ENCODE data around the gene CSDE1.
A peak's percentile ranks its signal among the peaks of the same experiment; 100 is the strongest.

CSDE1 gene

DNA sequence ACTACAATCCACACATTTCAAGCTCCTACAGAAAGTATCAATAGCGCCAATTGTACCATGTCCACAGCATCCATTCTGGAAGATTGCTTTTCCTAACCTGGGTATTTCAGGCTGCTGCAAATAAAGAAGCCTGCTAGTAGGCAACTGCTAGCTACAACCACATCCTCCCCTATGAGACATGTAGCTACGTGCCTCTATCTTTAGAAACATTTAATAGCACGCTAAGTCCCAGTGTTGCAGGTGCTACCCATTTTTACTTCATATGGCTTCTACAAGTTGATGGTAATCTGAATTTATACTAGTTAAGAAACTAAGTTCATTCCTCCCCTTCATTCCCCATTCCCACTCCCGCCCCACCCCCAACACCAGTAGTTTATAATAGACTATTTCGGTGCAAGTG is 55.0 kb downstream of the CSDE1 start:
- DNase-seq (ENCODE audit: low read depth in 3 of 3) = no peak

DNA sequence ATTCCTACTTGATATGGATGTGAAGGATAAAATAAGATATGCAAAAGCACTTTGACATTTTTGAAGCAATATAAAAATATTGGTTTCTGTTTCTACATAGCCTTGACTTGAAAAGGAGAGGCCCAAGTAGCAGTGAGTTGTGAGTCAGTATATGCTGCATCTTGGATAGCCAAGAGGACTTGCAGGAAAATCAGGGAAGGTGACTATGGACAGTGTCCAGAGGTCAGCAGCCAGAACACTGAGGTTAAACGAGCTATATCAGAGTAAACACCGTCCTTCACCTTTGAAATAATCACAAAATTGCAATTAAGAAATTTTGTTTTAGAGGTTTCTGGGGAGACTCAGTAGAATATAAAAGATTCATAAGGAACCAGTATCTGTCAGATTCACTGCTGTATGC is 55.9 kb downstream of the CSDE1 start:
- DNase-seq (ENCODE audit: low read depth in 3 of 3) = no peak

GRCh38 chr1:114700036-114700600 is 57.7 kb downstream of the CSDE1 start:
- DNase-seq (ENCODE audit: low read depth in 3 of 3) = no peak

- no peak for DNase-seq (ENCODE audit: low read depth in 3 of 3)
These were observed 61.0 kb downstream of the CSDE1 start for GRCh38 chr1:114696810-114697209.

DNA sequence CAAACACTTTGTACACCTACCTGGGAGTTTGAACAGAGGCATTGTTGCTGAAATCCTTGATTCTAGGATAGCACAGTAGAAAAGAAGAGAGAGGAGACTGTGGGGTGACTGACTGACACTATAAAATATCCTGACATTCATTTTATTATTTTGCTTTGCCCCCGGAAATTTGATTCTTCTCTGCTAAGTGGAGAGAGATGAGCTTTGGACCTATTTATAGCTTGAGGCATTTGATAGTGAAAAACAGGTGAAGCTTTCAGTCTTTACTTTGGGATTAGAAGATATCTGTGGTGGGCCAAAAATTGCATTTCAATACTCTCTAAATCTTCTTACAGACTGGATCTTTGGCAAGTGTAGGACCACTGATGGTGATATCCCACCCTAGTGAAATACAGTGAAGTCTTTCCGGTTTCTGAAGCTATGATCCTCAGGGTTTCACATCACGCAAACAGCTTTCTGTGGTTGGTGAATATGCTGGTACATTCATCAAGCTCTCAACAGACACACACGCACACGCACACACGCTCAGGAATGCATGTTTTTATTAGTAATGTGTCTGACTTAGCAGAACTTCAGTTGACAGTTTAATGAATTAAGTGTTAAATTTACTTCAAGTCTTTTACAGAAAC is 62.2 kb downstream of the CSDE1 start, which contains the start of gene AMPD1:
Gene AMPD1, minus strand, starts transcription at position 117 of the 629 bp plus-strand sequence. Its CDS starts 75 bp downstream, at position 42.
- DNase-seq (ENCODE audit: low read depth in 3 of 3) = no peak

DNA sequence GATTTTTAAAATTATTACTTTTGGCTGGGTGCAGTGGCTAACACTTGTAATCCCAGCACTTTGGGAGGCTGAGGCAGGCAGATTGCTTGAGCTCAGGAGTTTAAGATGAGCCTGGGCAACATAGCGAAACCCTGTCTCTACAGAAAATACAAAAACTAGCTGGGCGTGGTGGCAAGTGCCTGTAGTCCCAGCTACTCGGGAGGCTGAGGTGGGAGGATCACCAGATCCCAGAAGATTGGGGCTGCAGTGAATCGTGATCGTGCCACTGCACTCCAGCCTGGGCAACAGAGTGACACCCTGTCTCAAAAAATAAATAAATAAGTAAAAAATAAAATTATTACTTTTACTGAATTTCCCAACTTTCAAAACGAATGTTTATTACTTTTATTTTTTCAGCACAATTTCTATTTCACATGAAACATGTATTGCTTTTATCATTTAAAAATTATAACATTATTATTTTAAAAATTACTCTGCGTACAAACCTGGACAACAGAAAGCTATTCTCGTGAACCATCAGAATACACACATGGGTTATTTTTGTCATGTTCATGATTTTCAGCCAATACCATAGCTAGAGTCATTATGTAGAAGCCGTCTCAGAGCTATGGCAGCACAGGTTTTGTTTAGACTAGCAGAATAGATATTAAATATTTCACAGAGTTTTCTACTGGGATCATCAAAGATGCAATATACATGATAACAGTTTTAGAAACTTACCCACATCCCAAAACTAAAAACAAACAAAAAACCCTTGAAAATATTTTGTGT is 63.1 kb downstream of the CSDE1 start:
- DNase-seq (ENCODE audit: low read depth in 3 of 3) = no peak

DNA sequence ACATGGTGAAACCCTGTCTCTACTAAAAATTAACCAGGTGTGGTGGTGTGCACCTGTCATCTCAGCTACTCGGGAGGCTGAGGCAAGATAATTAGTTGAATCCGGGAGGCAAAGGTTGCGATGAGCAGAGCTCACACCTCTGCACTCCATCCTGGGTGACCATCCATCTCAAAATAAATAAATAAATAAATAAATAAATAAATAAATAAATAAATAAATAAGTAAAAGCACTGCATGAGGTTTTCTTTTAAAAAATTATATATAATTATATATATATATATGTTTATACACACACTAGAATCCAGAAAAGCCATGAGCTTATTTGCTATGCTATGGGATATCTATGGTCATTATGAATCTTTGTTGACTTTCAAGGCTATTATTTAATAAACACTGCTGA is 64.8 kb downstream of the CSDE1 start:
- no peak for DNase-seq (ENCODE audit: low read depth in 3 of 3)

DNA sequence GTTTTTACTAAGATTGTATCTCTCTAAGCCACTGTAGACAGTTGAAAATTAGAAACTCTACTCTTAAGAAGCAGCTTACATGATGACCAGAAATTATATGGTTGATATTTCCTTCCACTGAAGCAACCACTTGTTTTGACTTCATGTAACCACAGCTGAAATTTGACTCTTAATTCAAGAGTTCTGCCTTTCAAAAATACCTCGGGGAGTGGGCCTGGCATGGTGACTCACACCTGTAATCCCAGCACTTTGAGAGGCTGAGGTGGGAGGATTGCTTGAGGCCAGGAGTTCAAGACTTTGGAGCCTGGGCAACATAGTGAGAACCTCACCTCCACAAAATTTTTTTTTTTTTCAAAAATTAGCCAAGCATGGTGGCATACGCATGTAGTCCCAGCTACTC is 66.7 kb downstream of the CSDE1 start:
- DNase-seq (ENCODE audit: low read depth in 3 of 3) = no peak

- no peak for DNase-seq (ENCODE audit: low read depth in 3 of 3)
These were observed 67.6 kb downstream of the CSDE1 start for GRCh38 chr1:114690148-114690547.

DNA sequence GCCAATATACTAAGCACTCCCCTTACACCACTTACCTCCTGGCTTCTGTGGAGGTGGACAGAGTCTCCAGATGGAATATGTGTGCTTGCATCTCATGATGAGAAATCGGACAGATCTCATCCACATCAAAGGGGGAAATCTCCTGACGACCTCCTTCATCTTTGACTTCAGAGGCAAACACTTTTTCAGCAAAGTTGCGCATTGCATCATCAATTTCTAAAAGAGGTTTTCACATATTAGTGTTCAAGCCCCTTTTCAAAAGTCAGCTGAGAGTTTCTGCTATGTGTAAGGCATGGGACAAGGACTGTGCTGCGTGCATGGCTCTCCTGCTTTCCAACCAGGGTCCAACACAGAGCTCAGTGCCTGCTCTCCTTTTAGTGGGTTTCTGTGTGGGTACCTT is 69.3 kb downstream of the CSDE1 start:
- DNase-seq (ENCODE audit: low read depth in 3 of 3) = no peak

DNA sequence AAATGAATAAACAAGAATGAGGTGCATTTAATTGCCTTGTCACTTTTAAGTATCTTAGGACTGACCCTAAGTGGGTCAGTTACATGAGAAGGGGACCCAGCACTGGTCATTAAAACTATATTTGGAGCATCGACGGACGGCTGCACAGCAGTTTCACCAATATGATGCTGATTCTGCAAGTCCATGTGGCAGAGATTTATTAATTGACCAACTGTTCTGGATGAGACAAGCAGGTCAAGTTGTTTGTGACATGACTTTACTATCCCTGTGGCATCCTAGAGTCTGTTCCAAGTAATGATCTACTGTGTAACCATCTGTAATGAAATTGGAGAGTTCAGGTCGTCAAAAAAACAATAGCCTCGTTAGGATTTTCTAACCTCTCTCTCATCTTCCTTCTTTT is 71.9 kb downstream of the CSDE1 start:
- DNase-seq (ENCODE audit: low read depth in 3 of 3) = no peak

GRCh38 chr1:114677691-114678090 is 80.1 kb downstream of the CSDE1 start:
- no peak for DNase-seq (ENCODE audit: low read depth in 3 of 3)

DNA sequence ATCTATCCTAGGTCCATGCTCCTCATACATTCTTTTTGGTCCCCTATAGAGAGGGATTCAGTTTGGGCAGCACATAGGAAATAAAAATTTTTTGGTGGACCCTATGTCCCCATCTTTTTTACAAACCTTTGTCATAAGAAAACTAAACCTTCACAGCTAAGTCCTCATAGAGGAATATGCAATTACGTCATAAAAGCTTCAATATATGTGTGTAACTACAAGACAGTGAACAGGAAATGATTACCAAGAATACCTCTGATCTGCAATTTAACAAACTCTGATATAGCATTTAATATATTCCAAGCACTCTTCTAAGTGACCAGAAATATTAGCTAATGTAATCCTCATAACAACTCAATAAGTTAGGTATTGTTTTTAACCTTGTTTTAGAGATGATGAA is 81.7 kb downstream of the CSDE1 start:
- DNase-seq (ENCODE audit: low read depth in 3 of 3) = no peak

DNA sequence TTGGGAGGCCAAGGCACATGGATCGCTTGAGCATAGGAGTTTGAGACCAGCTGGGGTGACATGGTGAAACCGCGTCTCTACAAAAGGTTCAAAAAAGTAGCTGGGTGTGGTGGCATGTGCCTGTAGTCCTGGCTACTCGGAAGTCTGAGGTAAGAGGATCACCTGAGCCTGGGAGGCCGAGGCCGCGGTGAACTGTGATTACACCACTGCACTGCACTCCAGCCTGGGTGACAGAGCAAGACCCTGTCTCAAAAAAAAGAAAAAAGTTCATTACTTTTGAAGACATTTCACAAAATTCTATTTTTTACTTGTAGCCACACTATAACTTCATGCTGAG is 85.9 kb downstream of the CSDE1 start:
- DNase-seq (ENCODE audit: low read depth in 3 of 3) = no peak

GRCh38 chr1:114671011-114671938 is 86.5 kb downstream of the CSDE1 start:
- no peak for DNase-seq (ENCODE audit: low read depth in 3 of 3)

DNA sequence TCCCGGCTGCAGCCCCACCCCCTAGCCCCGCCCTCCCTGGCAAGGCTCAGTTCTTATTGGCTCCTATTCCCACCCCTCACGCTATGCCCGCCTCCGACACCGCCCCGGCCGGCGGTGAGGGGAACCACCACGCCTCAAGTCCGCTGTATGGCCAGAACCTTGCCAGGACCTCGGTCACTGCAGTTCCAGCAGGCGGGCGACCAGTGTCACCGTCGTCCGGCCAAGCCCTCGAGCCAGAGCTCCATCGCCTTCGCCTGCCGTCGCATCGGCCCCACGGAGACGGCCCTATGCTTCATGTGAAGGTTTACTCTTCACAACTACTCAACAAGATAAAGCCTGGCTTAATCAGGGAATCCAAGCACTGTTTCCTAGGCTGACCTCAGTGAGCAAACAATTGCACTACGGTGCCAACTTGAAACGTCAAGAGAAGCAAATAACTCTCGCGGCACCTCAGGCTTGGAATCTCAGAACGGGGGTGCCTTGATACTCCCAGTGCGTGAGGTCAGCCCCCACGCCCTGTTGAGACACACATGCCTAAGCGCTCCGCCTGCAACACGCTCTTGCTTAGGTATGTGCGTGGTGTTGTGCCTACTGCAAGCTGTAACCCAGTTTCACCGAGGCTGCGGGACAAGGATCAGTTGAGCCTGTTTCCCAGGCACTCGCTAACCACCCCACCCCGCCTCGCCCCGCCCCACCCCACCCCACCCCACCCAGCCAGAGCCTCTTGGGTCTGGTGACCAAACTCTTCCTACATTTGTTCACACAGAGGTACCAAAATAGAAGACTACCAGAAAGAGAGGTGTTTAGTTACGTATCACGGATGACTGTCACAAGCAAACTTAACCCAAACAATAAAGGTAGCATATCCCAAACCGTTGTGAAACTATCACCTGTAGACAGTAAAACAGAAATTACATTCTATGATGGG is 87.4 kb downstream of the CSDE1 start:
- DNase-seq (ENCODE audit: low read depth in 3 of 3) = peak; percentile 66 to 90 (median 74)

- DNase-seq (ENCODE audit: low read depth in 3 of 3) = no peak
These were observed 88.2 kb downstream of the CSDE1 start, which contains the start of gene DENND2C for GRCh38 chr1:114669562-114670082. Gene DENND2C (minus strand): TSS chr1:114670049. CDS start chr1:114625984, 44,065 bp downstream.

- DNase-seq (ENCODE audit: low read depth in 3 of 3) = no peak
These were observed 88.8 kb downstream of the CSDE1 start for GRCh38 chr1:114668784-114669561.

- DNase-seq (ENCODE audit: low read depth in 3 of 3) = no peak
These were observed 89.4 kb downstream of the CSDE1 start for GRCh38 chr1:114668373-114668772.

DNA sequence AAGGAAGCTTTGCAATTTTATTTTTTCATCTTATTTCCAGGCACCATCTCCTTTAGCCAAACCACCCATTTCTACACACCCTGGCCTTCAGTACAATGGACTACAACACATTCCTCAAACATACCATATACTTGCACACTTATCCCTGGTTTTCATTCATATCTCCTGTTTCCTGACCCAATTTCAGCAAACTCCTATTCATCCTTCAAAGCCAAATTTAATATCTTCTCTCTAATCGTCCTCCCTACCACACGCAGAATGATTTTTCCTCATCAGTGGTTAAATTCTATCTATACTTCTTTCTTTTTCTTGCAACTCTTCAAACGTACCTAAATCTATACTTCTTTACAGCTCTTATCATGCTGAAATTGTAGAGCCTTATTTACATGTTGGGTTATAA is 90.8 kb downstream of the CSDE1 start:
- no peak for DNase-seq (ENCODE audit: low read depth in 3 of 3)
